GM21360 (cell line): ENCODE results near the gene PDE8B.

Source experiments
- ATAC-seq: cut with Tn5 transposase; IDR thresholded peaks from one replicate; pipeline ENCODE4 v1.9.1; 2021; ENCODE audit warnings: mild to moderate bottlenecking, moderate library complexity; ENCODE audit not compliant: unreplicated experiment

The PDE8B gene

DNA sequence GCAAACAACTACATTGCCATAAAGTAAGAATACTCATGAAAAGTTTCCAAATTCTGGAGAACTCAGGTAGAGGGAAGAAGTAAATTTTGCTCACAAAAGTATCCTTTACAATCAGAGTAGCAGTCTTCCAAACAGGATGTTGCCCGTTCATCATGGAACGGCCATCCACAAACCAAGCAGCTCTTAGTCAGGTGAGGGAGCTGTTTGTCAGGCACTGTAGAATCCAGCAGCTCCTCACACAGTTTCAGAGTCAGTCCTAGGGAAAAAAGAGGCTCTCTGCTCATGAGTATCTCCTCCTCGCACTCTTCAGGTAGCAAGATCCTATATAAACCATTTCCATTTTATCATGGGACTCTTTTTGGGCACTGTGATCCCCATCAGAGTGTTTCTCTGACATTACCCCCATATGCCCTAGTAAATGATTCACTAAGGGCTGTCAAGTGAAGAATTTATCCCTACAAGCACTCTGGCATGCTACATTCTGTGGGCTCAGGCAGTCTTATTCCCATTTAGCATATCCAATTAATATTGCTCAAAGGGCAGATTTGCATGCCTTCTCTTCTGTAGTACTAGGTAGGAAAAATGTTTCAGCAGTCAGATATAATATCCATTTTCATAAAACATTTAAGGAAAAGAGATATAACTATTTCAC is 183.7 kb downstream of the PDE8B start:
- no peak for ATAC-seq

DNA sequence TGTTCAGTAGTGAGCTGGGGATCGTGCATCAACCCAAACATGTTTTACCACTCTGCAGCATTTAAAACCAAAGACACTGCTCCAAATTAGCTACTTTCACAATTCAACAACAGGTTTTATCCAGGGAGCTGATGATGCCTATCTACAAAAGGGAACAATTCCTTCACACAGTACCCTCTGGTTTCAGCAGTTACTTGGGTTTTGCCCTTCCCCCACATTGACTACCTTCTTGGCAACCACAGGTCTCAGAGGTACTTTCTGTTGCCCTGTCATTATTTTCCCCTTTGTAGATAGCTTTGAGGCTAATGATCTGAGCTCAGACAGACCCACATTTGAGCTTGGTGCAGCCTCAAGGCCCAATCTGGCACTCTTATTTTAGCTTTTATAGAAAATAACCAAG is 185.5 kb downstream of the PDE8B start:
- no peak for ATAC-seq

DNA sequence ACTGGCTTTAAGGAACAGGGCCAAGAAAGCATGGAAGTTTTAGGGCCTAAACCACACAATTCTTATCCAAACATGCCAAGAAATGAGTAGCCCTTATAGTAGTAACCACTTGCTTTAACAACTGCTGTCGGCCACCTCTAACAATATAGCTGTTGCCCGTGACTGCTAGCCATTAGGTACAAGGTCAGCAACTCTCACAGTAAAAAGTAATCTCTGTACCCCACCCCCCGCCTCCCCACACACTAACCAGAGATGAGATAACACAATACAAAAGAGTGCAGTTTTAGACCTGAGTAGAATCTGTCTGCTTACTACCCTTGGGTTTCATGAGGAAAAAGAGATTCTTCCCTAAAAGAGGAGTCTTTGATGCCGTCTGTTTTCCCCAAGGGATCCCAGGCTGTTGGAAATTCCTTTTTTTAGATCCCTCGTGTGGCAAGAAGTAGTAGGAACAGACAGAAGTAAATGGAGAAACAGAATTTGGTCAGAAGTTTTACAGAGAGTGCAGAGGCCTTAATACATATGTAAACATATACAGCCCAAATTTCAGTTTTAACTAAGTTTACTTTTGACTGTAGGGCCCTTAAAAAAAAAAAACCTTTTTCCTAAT is 187.3 kb downstream of the PDE8B start:
- no peak for ATAC-seq

DNA sequence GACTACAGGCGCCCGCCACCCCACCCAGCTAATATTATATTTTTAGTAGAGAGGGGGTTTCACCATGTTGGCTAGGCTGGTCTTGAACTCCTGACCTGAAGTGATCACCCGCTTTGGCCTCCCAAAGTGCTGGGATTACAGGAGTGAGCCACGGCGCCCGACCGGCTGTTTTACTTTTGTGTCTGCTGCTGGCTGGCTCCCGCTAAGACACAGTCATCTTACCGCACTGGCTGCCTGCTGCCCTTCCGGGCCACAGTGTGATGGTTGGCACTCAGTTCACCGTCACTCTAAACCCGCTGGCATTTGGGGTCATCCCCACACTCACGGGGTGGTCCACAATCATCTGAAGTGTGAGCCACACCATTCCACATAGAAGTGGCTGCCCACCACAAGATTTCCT is 188.0 kb downstream of the PDE8B start:
- ATAC-seq = no peak

DNA sequence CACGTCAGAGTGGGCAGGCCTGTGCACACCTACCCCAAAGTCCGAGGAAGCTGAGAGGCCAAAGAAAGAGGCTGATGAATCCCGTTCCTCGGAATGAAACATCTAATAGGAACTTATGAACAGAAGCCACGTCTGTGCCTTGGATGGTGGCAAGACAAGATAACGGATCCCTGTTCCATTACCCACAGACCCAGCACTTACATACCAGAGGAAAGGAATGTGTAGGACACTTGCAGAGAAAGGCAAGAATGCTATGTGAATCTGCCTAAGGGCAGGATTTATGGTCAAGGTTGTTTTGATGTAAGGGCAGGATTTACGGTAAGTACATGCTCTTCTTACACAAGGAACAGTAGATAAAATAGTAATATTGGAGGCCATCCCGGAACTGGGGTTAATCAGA is 188.4 kb downstream of the PDE8B start:
- ATAC-seq = no peak

DNA sequence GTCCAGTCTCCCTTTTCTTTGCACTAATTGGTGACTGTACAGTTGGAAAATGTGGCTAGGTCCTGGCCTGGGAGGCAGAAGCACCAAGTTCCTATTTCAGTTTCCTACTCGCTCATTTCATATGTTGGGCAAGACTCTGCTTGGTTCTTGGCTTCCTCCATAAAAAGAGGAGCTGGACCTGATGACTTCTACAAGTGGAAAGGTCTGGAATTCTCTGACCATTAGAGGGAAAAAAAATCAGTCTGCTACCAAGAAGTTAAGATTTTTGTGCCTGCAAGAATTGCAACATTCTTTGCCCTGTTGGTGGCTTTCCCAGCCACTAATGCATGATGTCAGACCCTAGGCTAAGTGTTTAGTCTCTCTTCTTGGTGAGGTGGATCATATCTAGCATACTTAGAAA is 190.2 kb downstream of the PDE8B start:
- no peak for ATAC-seq

DNA sequence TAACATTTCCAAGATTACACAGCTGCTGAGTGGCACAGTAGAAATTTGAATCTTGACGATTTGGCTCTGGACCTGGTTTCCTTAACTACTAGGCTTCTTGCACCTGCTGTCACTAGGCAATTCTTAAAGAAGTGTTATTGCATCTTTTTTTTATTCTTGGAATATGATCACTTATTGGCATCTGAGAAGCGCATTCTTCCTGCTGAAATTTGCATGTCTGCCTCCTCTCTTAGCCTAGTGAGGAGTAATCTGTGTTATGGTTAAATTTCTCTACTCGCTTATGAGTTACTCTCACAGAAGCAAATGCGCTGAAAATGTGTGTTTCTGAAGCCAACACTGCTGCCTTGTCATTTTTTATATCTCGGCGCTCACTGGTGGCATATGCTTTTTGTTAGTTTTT is 192.3 kb downstream of the PDE8B start:
- no peak for ATAC-seq

DNA sequence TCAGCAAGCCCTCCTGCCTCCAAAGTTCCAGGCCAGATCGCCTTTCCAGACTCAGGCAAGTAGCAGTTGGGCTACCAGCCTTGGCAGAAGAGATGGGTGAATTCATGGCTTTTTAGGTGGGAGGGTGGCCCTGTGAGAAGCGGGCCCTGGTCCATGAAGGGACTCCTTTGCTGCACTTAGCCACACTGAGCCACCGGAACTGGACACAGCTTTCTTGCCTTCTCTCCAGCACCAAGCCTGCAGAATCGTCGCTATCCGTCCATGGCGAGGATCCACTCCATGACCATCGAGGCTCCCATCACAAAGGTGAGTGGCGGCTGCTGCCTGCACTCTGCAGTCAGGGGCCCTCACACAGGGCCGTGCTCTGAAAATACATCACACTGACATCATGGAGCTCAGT is 196.7 kb downstream of the PDE8B start:
- no peak for ATAC-seq

DNA sequence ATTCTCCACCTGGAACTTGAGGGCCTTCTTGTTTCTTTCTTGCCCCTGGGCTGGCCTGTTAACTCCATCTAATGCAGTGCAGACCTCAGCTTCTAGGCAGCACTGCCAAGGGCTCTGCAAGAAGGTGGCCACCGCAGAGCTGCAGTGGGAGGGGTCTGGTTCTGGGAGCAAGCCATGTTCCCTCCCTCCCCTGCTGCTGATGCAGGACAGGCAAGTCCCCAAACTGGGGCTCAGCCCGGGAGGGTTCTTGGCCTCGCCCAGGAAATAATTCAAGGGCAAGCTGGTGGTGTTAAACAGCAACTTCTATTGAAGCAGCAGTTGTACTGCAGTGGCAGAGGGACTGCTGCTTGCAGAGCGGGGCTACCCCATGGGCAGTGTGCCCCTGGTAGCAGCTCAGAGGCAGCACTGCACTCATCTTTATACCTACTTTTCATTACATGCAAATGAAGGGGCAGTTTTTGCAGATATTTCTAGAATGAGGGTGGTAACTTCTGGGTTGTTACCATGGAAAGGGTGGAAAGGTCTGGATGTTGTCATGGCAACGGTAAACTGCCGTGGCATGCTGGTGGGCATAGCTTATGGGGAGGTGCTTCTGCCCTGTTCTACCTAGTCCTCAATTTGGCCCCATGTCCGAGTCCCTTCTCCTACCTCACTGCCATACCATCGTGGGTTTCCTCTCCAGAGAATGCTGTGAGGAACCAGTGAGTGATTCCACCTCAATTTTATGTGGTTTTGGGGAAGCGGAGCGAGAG is 199.6 kb downstream of the PDE8B start:
- no peak for ATAC-seq

DNA sequence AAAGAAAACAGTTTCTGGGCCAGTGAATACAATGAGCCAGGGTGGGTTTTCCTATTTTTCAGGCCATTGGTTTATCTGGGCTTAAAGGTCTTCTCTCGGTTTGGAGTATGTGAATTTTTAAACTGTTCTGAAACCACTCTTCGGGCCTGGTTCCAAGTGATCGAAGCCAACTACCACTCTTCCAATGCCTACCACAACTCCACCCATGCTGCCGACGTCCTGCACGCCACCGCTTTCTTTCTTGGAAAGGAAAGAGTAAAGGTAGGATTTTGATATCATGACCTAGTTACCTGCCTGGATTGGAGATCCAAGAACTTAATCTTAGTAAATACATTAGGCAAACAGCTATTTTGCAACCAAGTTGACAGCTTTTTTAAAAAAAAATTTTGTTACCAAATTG is 202.6 kb downstream of the PDE8B start:
- ATAC-seq = no peak

DNA sequence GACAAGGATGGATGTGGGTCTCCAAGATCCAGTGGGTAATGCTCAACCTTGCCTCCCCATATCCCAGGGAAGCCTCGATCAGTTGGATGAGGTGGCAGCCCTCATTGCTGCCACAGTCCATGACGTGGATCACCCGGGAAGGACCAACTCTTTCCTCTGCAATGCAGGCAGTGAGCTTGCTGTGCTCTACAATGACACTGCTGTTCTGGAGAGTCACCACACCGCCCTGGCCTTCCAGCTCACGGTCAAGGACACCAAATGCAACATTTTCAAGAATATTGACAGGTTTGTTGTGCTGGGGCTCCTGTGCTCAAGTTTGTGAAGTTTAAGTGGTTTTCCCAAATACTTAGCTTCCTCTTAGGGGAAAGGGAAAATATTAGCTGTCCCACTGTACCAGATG is 207.7 kb downstream of the PDE8B start:
- ATAC-seq = no peak

DNA sequence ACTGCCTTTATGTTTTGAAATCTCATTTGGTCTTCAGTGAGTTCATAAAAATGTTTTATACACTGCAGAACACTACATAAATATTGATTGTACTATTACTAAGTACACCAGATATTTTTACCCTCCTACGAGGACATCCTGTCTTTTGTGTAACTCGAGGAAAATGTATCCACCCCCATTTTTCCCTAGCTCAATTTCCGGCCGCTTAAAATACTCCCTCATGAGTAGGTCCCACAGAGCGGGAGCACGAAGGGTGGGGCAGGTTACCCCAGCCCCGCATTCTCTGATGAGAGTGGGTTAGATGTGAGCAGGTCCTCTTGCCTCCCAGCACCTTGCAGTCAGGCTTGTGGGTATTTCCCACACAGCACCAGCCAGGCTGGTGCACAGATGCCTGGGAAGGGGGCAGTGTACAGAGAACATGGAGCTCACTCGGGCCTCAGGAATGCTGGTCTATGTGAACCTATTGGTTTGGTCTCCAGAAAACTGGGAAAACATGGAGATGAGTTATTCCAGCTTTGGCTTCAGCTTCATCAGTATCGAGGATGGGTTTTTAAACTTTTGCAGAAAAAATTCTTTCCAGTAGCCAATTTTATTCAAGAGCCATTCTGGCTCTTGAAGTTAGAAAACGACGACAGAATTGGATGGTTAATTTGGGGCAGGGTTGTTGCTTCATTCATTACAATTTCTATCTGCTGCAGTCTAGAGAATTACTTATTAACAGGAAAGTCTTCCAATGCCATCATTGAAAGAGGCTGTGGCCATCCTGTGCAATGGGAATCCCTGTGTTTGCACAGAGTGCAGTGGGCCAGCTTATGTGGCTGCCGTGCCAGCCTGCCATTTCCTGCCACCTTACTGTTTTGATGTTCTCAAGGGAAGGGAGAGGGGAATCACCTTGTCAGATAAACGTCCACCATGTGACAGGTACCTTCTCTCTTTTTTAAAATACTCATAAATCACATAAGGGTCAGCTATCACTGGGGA is 208.4 kb downstream of the PDE8B start:
- no peak for ATAC-seq

DNA sequence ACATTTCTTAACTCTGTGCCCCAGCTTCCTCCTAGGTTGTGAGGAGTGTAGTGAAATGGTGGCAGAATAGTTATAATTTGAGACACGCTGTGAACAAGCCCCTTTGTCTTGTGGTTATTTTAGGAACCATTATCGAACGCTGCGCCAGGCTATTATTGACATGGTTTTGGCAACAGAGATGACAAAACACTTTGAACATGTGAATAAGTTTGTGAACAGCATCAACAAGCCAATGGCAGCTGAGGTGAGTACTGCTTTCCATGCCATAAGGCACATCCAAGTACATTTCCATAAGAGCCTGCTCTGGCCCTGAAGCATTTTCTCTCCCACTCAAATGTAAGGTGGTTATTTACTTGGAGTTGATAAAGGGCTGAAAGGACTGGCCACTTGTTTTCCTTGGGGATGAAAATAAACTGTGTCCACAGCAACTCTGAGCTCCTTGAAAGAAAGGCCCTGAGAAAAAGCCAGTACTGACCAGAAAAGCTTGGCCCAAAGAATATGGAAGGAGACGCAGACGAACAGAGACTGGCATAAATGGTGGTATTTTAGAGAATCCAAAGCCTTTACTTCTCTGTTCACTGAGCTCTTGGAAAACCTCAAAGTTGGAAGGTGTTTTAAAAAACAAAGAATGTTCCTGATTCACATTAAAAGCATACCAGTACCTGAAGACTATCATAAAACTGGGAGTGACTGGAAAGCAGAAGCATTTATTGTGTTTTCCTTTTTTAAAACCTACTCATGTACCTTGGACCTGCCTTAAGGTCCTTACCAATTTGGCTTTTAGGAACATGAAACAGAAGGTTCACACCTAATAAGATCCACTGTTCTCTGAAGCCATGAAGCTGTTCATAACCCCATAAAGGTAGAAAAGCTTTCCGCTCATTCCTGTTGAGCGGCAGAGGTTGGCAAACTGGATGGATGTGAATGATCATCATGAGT is 209.4 kb downstream of the PDE8B start:
- no peak for ATAC-seq

DNA sequence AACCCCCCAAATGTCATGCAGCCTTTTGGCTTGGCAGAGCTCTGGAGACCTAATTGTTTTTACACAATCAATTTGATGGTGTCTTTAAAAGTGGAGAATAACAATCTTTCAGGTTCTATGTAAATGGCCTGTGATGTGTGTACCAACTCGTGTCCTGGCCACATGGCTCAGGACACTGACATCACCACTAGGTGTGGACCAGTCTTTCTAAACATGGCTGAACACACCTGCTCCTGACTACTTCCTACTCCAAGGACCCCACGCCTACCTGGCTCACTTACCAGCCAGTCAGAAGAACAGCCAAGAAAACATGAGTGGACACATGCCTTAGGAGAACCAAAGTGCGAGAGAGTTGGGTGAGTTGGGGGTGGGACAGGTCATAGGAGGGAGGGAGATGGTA is 210.5 kb downstream of the PDE8B start:
- no peak for ATAC-seq

DNA sequence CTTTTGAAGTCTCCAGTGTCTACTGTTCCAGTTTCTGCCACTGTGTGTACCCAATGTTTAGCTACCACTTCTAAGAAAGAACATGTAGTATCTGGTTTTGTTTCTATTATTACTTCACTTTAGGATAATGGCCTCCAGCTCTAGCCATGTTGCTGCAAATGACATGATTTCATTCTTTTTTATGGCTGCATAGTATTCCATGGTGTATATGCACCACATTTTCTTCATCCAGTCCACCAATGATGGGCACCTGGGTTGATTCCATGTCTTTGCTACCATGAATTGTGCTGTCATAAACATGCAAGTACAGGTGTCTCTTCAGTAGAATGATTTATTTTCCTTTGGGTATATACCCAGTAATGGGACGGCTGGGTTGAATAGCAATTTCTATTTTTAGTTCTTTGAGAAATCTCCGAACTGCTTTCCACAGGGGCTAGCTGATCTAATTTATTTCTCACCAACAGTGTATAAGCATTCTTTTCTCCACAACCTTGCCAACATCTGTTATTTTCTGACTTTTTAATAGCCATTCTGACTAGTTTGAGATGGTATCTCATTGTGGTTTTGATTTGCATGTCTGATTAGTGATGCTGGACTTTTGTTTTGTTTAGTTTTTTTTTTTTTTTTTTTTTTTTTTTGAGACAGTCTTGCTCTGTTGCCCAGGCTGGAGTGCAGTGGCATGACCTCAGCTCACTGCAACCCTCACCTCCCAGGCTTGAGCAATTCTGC is 212.7 kb downstream of the PDE8B start:
- no peak for ATAC-seq

DNA sequence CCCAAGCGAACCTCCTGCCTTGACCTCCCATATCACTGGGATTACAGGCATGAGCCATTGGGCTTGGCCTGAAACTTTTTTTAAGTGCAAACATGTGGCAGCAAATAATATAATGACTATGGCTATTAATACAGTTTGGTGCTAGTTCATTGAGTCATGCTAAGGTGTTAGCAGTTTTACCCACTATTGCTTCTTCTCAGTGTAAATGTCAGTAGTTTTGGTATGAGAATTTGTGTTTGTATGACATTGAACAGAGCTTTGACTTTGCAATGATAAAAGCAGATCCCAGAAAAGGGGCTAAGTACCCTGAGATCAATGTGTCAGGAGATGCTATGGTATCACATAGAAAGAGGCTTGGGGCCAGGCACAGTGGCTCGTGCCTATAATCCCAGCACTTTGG is 214.4 kb downstream of the PDE8B start:
- ATAC-seq = no peak

DNA sequence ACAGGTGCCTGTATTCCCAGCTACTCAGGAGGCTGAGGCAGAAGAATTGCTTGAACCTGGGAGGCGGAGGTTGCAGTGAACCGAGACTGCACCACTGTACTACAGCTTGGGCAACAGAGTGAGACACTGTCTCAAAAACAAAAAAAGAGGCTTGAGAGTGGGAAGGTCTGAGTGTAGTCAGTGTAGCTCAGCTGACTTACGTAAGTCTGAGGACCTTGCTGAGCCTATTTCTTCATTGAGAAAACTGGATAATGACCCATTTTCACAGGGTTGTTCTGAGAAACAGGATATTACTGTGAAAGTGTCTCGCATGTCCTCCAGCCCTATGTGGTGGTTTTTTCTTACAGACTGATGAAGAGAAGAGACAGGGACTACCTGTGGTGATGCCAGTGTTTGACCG is 214.9 kb downstream of the PDE8B start:
- no peak for ATAC-seq

DNA sequence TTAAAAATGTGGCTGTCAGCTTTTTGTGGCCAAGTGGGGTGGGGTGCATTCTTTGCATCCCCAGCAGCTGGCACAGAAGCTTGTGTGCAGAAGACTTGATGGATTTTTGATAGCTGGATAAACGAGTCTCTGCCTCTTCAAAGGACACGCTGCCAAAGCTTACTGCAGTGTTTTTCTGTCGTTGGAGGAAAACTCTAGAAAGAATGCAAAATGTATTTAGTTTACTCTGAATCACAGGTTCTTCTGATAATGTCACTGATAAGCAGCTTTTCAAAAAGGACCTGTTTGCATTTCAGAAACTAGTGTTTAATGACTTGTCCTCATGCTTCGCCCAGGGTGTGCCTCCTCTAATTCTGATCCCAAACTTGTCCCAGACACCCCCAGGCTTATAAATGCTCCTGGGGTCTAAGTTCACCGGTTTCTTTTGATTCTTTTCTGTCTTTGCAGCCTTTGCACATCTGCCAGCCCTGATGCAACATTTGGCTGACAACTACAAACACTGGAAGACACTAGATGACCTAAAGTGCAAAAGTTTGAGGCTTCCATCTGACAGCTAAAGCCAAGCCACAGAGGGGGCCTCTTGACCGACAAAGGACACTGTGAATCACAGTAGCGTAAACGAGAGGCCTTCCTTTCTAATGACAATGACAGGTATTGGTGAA is 215.6 kb downstream of the PDE8B start:
- ATAC-seq = no peak

DNA sequence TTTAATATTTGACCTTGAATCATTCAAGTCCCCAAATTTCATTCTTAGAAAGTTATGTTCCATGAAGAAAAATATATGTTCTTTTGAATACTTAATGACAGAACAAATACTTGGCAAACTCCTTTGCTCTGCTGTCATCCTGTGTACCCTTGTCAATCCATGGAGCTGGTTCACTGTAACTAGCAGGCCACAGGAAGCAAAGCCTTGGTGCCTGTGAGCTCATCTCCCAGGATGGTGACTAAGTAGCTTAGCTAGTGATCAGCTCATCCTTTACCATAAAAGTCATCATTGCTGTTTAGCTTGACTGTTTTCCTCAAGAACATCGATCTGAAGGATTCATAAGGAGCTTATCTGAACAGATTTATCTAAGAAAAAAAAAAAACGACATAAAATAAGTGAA is 216.2 kb downstream of the PDE8B start:
- no peak for ATAC-seq
